NCI-H2171 (cell line): ENCODE data around the gene AQP7.
"Not testable (repeated sequence)": the region's sequence is repeated elsewhere in the genome, so short reads cannot be mapped to it uniquely, and the experiment has no call there.

Experiments
- DNase-seq: peaks from one replicate; lab custom pipeline; 2025; lab: John Stamatoyannopoulos, UW

AQP7 gene

GRCh38 chr9:33374634-33375237 is 27.6 kb downstream of the AQP7 start:
- peak; percentile 27 for DNase-seq

GRCh38 chr9:33374190-33374589 is 28.2 kb downstream of the AQP7 start:
- DNase-seq, result no peak

- no peak for DNase-seq
Measured at GRCh38 chr9:33372900-33373299, 29.5 kb downstream of the AQP7 start.

GRCh38 chr9:33366979-33367480 is 35.3 kb downstream of the AQP7 start:
- DNase-seq, result no peak

GRCh38 chr9:33364814-33365213 is 37.6 kb downstream of the AQP7 start:
- not testable (repeated sequence) for DNase-seq

- no peak for DNase-seq
Measured at GRCh38 chr9:33364127-33364526, 38.2 kb downstream of the AQP7 start.

GRCh38 chr9:33358641-33359040 is 43.7 kb downstream of the AQP7 start:
- DNase-seq, result not testable (repeated sequence)

GRCh38 chr9:33355933-33356332 is 46.4 kb downstream of the AQP7 start:
- no peak for DNase-seq

- DNase-seq, result peak; percentile 20
Measured at GRCh38 chr9:33354651-33355211, 47.6 kb downstream of the AQP7 start.

- DNase-seq, result no peak
Measured at GRCh38 chr9:33351547-33351946, 50.8 kb downstream of the AQP7 start.

GRCh38 chr9:33350310-33350709 is 52.1 kb downstream of the AQP7 start:
- no peak for DNase-seq

- no peak for DNase-seq
Measured at GRCh38 chr9:33349743-33350142, 52.6 kb downstream of the AQP7 start.

GRCh38 chr9:33348998-33349397 is 53.4 kb downstream of the AQP7 start:
- no peak for DNase-seq

GRCh38 chr9:33346564-33346963 is 55.8 kb downstream of the AQP7 start:
- no peak for DNase-seq

- no peak for DNase-seq
Measured at GRCh38 chr9:33344145-33344544, 58.2 kb downstream of the AQP7 start.

- no peak for DNase-seq
Measured at GRCh38 chr9:33341182-33341581, 61.2 kb downstream of the AQP7 start.

- DNase-seq, result no peak
Measured at GRCh38 chr9:33340186-33340585, 62.2 kb downstream of the AQP7 start.
